HepG2 (cell line): Measurements from ENCODE around the gene SIVA1. TPM values are rescaled to one million over a fixed set of nuclear protein-coding genes. Genes with fewer than 3 reads are reported as not detected.

Source experiments
- ATAC-seq: fragments of 200-7000 bp; cut with Tn5 transposase; 3 replicates; pipeline ENCODE4 v1.9.1; 2020; ENCODE audit warnings: mild to moderate bottlenecking, moderate library complexity
- BruUV-seq: library from RNA; stranded (reverse); fragments of 400-500 nt; replicated peaks from 2 replicates; lab custom pipeline; 2021; lab: Mats Ljungman, UMichigan
- CTCF ChIA-PET: fragments of 300-600 bp; formaldehyde crosslinking; extraction: SDS; loops from one replicate; lab custom pipeline; 2021; ENCODE audit warnings: low total read pairs, inconsistent platforms, low intra/inter-chr PET ratio; lab: Yijun Ruan, JAX
- POLR2A ChIA-PET: fragments of 350-600 bp; sonication (Branson Sonifier 250); formaldehyde crosslinking; loops from one replicate; lab custom pipeline; 2020; ENCODE audit warnings: antibody characterized with exemption, inconsistent platforms; lab: Yijun Ruan, JAX
- DNase-seq: peaks from one replicate; pipeline ENCODE4 v3.0.0-alpha.2; 2015; ENCODE audit warnings: low spot score
- FAIRE-seq: peaks from 3 replicates; lab custom pipeline; 2011; peaks lifted over from hg19 to GRCh38; lab: Jason Lieb, UNC
- H2AFZ ChIP-seq: one replicate; pipeline ENCODE4 v1.6.1; 2011; ENCODE audit warnings: low read length, inconsistent platforms
- H3K27ac ChIP-seq: fragments of 300-600 bp; 3 replicates; pipeline ENCODE4 v1.8.0; 2011; ENCODE audit warnings: mixed run types, mild to moderate bottlenecking, mixed read lengths, low read length, inconsistent platforms; ENCODE audit not compliant: insufficient read depth; ENCODE audit errors: extremely low read length
- H3K27me3 ChIP-seq, 2 experiments: fragments of 200-600 bp in 1 of 2; 2 replicates in 1 of 2; 3 replicates in 1 of 2; pipeline versions ENCODE4 v1.6.0 to v1.8.0; 2011; ENCODE audit warnings: low read length in 2 of 2, mild to moderate bottlenecking in 2 of 2, moderate library complexity in 2 of 2, inconsistent platforms in 1 of 2; ENCODE audit not compliant: insufficient read depth in 2 of 2, control insufficient read depth in 1 of 2
- H3K36me3 ChIP-seq, 2 experiments: fragments of 200-600 bp in 1 of 2; replicated peaks in 1 of 2; 2 replicates in 1 of 2; 3 replicates in 1 of 2; pipeline versions ENCODE4 v1.5.1 to v1.8.0; 2011; ENCODE audit warnings: low read length in 2 of 2, inconsistent platforms in 1 of 2; ENCODE audit not compliant: insufficient read depth in 2 of 2, control insufficient read depth in 1 of 2
- H3K4me1 ChIP-seq: 2 replicates; pipeline ENCODE4 v1.5.1; 2012; ENCODE audit warnings: low read length, inconsistent platforms; ENCODE audit not compliant: insufficient read depth
- H3K4me2 ChIP-seq: 2 replicates; pipeline ENCODE4 v1.6.0; 2011; ENCODE audit warnings: low read depth, low read length, inconsistent platforms
- H3K4me3 ChIP-seq, 3 experiments: fragments of 200-600 bp in 1 of 3; sonication (generic), shearing (Covaris generic) in 1 of 3; replicated peaks in 1 of 3; 2 replicates each; pipeline ENCODE4 v1.5.1; 2011 to 2016; ENCODE audit warnings: low read length in 3 of 3, inconsistent platforms in 2 of 3, low read depth in 2 of 3, mild to moderate bottlenecking in 2 of 3, control low read depth in 1 of 3, mixed read lengths in 1 of 3; ENCODE audit not compliant: insufficient read depth in 1 of 3
- H3K79me2 ChIP-seq: one replicate; pipeline ENCODE4 v1.6.1; 2011; ENCODE audit warnings: low read length, inconsistent platforms; ENCODE audit not compliant: insufficient read depth
- H3K9ac ChIP-seq: 2 replicates; pipeline ENCODE4 v1.6.0; 2011; ENCODE audit warnings: mild to moderate bottlenecking, low read depth, low read length, inconsistent platforms; ENCODE audit not compliant: insufficient read depth
- H3K9me3 ChIP-seq: 2 replicates; pipeline ENCODE4 v1.5.1; 2012; ENCODE audit warnings: mild to moderate bottlenecking, low read length
- H4K20me1 ChIP-seq: 2 replicates; pipeline ENCODE4 v1.6.0; 2011; ENCODE audit warnings: inconsistent platforms, mild to moderate bottlenecking, low read length, moderate library complexity; ENCODE audit not compliant: insufficient read depth
- ETV6 ChIP-seq: sonication (generic); formaldehyde crosslinking; conservative IDR thresholded peaks from 2 replicates; pipeline ENCODE4 v1.4.0; 2020; ENCODE audit warnings: missing genetic modification reagents
- FOXA3 ChIP-seq: IDR thresholded peaks from 2 replicates; pipeline ENCODE4 v1.6.1; 2016; ENCODE audit warnings: missing genetic modification reagents, missing compliant biosample characterization
- NR2C2 ChIP-seq: sonication (generic); formaldehyde crosslinking; IDR thresholded peaks from 2 replicates; pipeline ENCODE4 v1.4.0; 2020; ENCODE audit warnings: missing genetic modification reagents, mild to moderate bottlenecking, moderate library complexity, borderline replicate concordance
- NR3C1 ChIP-seq: sonication (generic); formaldehyde crosslinking; IDR thresholded peaks from 2 replicates; pipeline ENCODE4 v1.4.0; 2020; ENCODE audit warnings: missing genetic modification reagents
- REST ChIP-seq, 2 experiments: IDR thresholded peaks; 2 replicates each; pipeline ENCODE4 v1.6.1; 2011 to 2012; ENCODE audit warnings: low read length in 2 of 2, borderline replicate concordance in 1 of 2, low read depth in 1 of 2, mild to moderate bottlenecking in 1 of 2, moderate library complexity in 1 of 2
- SMAD1 ChIP-seq: sonication (generic); formaldehyde crosslinking; IDR thresholded peaks from 2 replicates; pipeline ENCODE4 v1.4.0; 2020; ENCODE audit warnings: missing genetic modification reagents, low read depth, mild to moderate bottlenecking, borderline replicate concordance
- TBL1XR1 ChIP-seq: fragments of 150-350 bp; IDR thresholded peaks from 2 replicates; pipeline ENCODE4 v1.6.1; 2014; ENCODE audit warnings: borderline replicate concordance, low read length; ENCODE audit not compliant: partially characterized antibody
- ZNF362 ChIP-seq: sonication (generic); formaldehyde crosslinking; IDR thresholded peaks from 2 replicates; pipeline ENCODE4 v1.4.0; 2020; ENCODE audit warnings: missing genetic modification reagents, mild to moderate bottlenecking, borderline replicate concordance
- ZNF431 ChIP-seq: sonication (generic); formaldehyde crosslinking; IDR thresholded peaks from 2 replicates; pipeline ENCODE4 v1.9.0; 2022; ENCODE audit warnings: missing genetic modification reagents, low read depth, mild to moderate bottlenecking, borderline replicate concordance
- ZSCAN25 ChIP-seq: sonication (generic); formaldehyde crosslinking; IDR thresholded peaks from 2 replicates; pipeline ENCODE4 v1.8.0; 2022; ENCODE audit warnings: mild to moderate bottlenecking, missing genetic modification reagents
- WGBS: methylation state at CpG from one replicate; pipeline ENCODE4 v1.1.6; 2017; ENCODE audit warnings: low lambda C conversion rate; 5-methylcytosine and 5-hydroxymethylcytosine counted together
- in situ Hi-C: cut with HindIII; loops from 2 replicates; pipeline ENCODE4 v1.10.0; 2017; ENCODE audit warnings: low pct_unique_long_range_greater_than_20kb; ENCODE audit not compliant: extremely low pct_ligation_motif_present
- intact Hi-C: fragments of 100-400 bp; cut with micrococcal nuclease; formaldehyde crosslinking; loops from one replicate; pipeline ENCODE4 v1.10.0; 2022; ENCODE audit not compliant: unreplicated experiment
- polyA plus RNA-seq, 8 experiments: library from polyadenylated mRNA; depleted of rRNA in 3 of 8; stranded (reverse) in 7 of 8; unstranded in 1 of 8; fragments of >200 nt; fragmentation: Illumina TruSeq in 4 of 8; extraction: Trizol in 4 of 8; gene quantifications; 2 replicates each; pipeline versions ENCODE4 v1.2.1 to v1.2.3, GENCODE V29; 2011 to 2016; ENCODE audit warnings: low read depth in 4 of 8, missing spikeins in 1 of 8, mixed read lengths in 1 of 8; ENCODE audit not compliant: insufficient read depth in 1 of 8
- total RNA-seq, 5 experiments: library from RNA; depleted of rRNA; stranded (reverse); fragments of >200 nt; fragmentation: Illumina TruSeq; extraction: Trizol; gene quantifications; 2 replicates each; pipeline ENCODE4 v1.2.3, GENCODE V29; 2016; ENCODE audit warnings: low read depth in 1 of 5

SIVA1 gene
- total and polyA plus RNA-seq, 2 of the 13 experiments (the other 11 are each of a cell fraction or from before 2014, with no cell fraction given), result 123 to 186 TPM

GRCh38 chr14:104780513-104781030 lies 27.6 kb downstream of the SIVA1 start:
- ChIA-PET POLR2A (no interaction called here), CTCF (no interaction called here)
- Histone ChIP-seq H3K36me3 (peaks cover 8 to 14% of the 10 kb centered on the region in 2 experiments; a peak in 4 of 5 replicates), H3K4me2 (no peak overlapping the region), H3K4me3 (no peak overlapping the region), H4K20me1 (0 out of 2 replicates have a peak, but pooled peaks cover 3% of the 10 kb centered on the region), H3K27ac (no peak overlapping the region), H3K9ac (no peak overlapping the region), H3K9me3 (no peaks in the 10 kb centered on the region), H3K79me2 (no peaks in the 10 kb centered on the region), H3K27me3 (no peaks in the 10 kb centered on the region), H3K4me1 (no peaks in the 10 kb centered on the region), H2AFZ (no peak overlapping the region)
- ATAC-seq (no peak), FAIRE-seq (no peak), DNase-seq (no peak)
- in situ Hi-C loops (no loop called here), intact Hi-C loops (loop anchor here (2.0 kb wide), 1 partner anchor 14 kb away; the partner anchor contains the start of gene AKT1)
- no TSS peak for BruUV-seq
- WGBS, result 98% methylated on average over 7 of the region's 24 CpGs
- no peak for TF ChIP-seq FOXA3 (CRISPR knock-in tag)
- no peak for TF ChIP-seq ETV6 (CRISPR knock-in tag)
- TF ChIP-seq ZNF431, result no peak
- TF ChIP-seq ZNF362 (CRISPR knock-in tag), result no peak
- no peak for TF ChIP-seq SMAD1
- TF ChIP-seq NR2C2 (CRISPR knock-in tag), result no peak
- TF ChIP-seq ZSCAN25 (CRISPR knock-in tag), result no peak
- no peak for TF ChIP-seq TBL1XR1
- no peak for TF ChIP-seq REST (IDR thresholded peaks at IDR 0.05; ENCODE audit: borderline replicate concordance in 1 of 2, low read depth in 1 of 2, low read length in 2 of 2)
- TF ChIP-seq NR3C1, result no peak
